Fibroblast of skin of abdomen (primary cell): ENCODE data around the gene ZNF516.

Experiments
- DNase-seq: peaks from one replicate; pipeline ENCODE4 v3.0.0-alpha.2; 2013

The ZNF516 gene

DNA sequence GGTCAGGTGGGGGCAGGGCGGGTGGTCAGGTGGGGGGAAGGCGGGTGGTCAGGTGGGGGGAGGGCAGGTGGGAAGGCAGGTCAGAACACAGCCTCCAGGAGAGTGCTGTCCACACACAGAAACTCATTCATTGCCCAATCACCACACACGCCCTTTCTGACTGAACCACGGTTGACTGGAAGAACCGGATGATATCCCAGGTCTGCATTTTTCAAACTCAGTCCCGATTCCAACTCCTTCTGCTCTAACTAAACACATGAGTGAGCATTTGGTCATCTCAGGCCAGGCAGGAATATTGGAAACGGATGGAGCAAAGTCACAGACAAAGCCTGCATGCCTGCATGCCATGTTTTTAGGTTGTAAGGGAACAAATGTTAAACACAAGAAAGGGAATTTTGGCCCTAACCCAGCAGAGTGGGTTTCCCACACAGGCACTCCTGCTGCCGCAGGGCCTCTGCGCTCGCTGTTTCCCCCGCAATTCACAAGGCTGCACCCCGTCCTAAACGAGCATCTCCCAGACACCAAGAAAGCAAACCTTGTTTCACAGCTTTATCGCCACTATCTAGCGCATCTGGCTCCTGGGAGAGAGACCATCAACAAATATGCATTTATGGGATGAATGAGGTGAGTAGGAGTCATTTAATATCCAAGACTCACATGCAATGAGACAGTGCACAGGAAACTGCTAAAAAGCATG is 100.1 kb downstream of the ZNF516 start:
- DNase-seq = peak; percentile 29

DNA sequence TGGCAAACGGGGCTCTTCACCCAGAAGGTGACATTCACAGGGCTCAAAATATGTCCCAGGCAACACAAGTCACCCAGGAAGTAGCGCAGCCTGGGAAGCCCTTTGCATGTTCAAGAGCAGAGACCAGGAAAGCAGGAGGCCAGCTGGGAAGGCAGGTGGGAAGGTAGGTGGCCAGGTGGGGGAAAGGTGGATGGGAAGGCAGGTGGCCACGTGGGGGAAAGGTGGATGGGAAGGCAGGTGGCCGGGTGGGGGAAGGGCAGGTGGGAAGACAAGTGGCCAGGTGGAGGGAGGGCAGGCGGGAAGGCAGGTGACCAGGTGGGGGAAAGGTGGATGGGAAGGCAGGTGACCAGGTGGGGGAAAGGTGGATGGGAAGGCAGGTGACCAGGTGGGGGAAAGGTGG is 102.7 kb downstream of the ZNF516 start:
- no peak for DNase-seq

DNA sequence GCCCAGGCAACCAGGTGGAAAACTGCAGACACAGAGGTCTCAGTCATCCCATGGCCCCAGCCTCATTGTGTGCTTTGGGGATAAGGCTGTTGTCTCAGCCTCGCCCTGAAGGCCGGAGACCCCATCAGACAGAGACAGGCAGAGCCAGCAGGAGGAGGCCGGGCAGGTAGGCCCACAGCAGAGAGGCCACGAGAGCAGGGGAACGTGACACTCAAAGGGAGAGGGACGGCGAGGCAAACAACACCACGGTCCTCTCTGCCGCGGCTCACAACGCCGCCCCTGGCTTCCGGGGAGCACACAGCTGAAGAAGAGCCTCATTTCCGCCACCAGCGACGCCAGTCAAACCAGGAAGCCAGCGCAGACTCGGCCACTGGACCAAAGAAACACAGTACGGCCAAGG is 103.3 kb downstream of the ZNF516 start:
- DNase-seq = no peak

DNA sequence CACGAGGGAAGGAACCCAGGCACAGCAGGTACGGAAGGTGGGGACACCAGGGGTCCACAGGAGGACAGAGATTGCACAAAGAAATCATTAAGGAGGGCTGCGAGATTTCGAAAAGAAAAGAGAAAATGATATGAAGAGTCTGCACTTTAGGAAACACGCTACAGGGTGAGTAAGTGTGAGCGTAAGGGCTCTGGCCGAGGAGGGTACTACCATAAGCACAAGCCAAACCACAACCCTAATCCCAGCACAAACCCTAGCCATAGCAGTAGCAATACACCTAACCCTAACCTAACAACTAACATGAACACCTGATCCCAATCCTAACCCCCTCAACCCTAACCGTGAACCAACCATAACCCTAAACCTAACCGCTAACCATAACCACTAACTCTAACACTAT is 104.0 kb downstream of the ZNF516 start:
- DNase-seq = no peak

DNA sequence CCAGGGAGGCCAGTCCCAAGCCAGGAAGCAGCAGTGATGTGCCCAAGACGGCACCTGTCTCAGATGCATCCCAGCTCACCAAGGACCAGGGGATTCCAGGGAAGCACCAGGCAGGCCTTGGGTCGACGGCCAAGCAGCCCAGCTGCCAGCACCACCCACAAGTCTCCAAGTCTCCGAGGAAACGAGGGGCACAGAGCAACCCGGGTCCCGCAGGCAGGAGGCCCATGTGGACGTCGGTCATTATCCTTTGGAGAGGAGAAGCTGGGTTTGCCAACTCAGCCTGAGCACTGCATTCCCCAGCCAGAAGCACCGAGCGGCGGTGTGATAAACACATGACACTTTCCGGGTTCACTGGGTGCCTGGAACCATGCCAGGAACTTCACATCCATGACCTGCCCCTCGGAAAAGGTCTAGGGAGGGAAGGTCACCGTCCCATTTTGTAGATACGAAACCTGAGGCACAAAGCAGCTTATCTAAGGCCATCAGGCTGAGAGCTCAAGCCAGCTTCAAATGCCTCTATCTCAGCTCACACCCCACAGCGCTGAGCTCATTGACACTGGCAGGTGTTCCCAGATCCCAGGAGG is 104.5 kb downstream of the ZNF516 start:
- no peak for DNase-seq

DNA sequence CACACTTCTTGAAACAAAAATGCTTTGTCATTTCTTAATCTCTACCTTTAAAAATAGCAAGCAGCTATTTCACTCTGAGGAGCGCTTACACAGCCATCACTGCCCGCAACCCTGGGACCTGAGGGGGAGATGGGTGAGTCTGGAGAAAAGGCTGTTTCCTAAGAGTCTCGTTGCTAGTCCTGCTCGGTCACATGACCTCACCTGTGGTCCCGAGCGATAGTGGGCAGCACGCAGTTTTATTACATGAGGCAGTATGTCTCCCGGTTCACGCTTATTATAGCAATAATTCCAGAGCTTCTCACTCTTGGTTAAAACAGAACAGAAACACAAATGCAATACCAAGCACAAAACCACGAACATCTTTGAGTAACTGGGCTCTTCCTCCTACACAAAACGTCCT is 105.3 kb downstream of the ZNF516 start:
- no peak for DNase-seq

DNA sequence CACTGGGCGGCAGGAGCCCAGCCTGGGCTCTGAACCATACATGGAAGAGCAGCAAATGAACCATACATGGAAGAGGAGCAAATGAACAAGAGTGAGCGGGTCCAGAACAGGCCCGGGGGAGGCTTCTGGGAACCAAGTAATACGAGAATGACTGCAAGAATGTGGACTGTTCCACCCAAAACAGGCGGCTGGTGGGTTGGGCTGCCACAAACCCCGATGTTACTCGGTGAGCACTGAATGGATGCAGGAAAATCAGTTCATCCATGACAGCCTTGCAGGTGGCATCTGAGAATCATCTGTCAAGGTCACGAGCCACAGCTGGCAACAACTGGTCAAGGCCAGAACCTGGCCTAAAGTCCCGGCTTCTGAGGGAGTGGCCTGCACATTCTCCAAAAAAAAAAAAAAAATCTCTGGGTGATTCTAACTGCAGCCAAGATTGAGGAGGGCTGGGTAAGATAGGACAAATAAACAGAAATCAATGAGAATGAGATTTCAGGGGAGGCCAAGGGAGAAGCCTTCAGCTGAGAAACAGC is 106.1 kb downstream of the ZNF516 start:
- DNase-seq = no peak

DNA sequence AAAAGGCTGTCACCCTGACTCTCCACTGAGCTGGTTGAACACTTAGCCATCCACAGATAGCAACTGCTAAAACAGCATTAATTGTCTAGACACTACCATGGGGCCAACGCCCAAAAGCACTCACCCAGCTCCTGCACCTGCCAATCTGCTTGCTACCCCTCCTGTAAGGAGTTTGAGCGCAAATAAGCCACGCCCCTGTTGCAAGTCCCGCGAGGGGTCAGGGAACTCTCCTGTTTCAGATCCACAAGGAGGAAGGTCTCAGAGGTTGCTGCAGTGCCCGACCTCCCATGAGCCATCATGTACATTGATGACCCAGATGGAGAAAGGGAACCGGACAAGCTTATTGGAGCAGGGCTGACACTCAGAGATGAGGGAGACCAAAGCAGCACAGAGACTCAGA is 106.8 kb downstream of the ZNF516 start:
- DNase-seq = no peak

DNA sequence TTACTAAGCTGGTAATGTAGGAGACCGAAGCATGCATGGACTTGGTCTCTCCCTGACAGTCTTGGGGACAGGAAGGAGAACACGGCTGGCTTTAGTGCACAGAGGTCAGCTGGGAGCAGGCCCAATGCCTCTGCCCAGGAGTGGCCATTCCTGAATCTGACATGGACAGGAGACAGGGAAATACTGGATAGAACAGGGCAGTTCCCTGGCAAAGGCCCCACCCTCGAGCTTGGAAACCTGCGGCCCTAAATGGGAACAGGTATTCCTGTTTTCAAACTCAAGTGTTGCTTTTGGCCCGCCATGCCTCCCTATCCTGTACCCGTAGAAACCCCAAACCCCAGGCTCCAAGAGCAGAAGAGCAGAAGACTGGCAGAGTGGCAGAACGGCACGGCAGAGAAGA is 107.4 kb downstream of the ZNF516 start:
- no peak for DNase-seq

DNA sequence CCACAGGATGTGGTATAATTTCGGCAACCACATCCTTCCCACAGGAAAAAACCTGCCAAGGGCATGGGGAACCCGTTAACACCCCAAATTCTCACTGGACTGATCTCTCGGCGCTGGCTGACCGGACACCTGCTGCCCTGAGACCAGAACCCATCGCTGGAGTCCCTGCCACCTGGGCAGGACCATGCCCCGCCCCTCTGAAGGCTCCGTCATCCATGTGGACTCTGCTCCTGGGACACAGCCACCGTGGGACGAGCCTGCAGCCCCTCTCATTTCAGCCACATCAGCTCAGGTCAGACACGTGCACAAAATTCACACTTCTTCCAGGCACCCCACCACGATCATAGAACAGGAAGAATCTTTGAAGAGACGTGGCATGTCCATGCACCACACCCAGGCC is 108.2 kb downstream of the ZNF516 start:
- DNase-seq = no peak

DNA sequence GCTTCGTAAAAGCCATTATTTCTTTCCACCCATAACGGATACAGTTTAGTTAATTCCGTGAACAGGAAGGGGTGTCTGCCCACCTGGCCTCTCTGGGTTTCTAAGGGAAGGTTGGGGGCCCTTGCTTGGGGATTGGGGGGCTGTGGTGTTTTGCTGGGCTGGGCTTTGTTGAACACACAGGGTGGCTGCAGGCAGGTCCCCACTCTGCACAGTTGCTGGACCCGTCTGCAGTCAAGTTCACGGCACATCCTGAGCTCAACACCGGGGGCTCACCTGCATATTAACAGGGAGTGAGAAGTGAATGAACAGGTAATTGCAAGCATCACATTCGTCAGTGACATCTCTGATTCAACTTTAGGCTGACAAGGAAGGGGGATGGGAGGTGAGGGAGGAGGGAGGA is 109.0 kb downstream of the ZNF516 start:
- no peak for DNase-seq

DNA sequence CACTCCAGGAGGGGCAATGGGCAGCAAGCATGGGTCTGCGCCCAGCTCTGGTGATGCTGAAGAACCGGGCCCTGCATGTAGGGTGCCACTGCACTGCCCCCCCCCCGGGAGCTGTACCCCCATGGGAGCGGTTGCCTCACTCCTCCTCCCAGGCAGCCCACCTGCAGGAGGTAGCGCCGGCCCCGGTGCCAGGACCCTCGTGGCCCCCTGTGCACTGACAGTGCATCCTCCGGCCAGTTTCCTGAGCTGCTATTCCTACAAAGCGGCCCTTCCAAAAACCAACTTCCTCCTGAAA is 109.4 kb downstream of the ZNF516 start:
- DNase-seq = no peak

DNA sequence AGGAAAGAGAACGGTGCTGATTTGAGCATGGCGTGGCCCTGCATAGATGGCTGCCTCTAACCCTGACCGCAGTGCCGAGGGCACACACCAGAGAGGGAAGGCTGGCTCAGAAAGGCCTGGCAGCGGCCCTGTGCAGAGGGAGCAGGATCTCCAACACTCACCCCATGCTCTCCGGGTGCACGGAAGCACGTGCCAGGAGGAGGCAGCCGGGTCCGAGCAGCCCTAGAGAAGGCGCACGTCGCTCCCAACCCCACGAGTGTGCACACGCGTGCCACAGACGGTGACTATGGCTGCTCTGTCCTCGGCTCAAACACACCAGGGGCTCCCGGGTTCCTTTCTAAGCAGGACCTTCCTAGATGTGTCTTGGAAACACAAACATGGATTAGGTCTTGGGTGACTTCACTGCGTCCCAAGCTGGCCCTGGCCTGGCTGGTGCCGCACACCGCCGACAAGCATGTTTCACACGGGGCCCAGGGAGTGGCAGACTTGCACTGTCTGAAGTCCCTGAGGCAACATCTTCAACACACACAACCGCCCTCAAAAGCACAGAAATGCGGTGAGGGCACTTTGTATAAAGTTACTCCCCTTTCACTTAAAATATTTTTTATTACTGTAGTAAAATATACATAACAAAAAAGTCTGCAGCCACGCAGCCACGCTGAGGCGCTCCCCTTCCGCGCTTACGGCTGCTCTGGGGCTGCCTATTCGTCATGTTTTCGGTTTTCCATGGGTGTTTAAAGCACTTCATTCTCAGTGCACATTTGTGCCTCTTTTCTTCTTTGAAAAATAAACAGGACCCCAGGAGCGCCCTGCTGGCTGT is 110.0 kb downstream of the ZNF516 start:
- DNase-seq = no peak

DNA sequence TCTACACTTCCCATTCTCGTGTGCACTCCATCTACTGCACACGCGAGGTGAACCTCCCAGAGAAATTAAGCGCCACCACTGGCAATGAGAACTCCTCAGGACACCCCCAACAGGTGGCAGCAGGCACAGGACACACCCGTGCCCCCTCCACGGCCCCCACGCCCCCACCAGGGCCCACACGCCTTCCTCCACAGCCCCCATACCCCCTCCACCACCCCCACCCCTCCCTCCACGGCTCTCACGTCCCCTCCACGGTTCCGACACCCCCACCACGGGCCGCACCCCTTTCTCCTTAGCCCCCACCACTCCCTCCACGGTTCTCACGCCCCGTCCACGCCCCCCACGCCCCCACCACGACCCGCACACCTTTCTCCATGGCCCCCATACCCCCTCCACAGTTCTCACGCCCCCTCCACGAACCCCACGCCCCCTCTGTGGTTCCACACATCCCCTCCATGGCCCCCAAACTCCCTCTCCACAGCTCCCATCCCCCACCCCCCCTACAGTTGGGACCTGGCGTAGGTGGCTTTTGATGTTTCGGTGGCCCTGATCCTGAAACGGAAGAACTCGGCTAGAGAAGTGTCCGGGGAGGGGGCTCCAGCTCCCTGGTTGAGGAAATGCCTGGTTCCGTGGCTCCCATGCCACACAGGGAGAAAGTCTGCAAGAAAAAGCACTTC is 110.8 kb downstream of the ZNF516 start:
- DNase-seq = no peak

DNA sequence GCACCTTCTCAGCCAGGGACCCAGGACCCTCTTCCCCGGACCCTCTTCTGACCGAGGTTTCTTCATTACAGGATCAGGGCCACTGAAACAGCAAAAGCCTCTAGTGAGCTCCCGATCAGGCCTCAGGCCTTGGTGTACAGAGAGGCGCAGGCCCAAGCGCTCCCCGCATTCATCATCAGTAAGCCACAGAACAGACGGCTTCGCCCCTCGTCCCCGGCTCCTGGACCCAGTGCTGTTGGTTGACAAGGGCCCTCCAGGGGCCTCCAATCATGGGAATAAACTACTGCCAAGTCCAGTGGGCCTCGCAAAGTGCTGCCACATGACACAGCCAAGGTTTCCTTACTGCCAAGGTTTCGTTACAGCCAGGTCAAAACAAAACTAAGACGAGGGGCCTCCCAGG is 111.4 kb downstream of the ZNF516 start:
- no peak for DNase-seq

DNA sequence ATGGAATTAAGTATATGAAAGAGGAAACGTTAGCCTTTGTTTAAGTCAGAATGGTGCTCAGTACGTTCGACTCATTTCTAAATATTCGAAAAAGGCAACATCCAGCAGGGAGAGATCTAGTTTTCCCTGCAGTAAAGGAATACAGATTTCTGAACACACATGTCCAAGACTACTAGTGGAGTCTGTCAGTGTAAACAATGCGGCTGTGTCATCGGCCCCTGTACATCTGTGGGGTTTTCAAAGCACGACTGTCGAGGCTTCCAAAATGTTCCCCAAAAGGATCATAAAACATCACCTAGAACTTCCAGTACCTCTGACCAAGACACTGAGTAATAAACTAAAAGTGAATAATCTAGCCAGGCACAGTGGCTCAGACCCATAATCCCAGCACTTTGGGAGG is 112.8 kb downstream of the ZNF516 start:
- DNase-seq = no peak

DNA sequence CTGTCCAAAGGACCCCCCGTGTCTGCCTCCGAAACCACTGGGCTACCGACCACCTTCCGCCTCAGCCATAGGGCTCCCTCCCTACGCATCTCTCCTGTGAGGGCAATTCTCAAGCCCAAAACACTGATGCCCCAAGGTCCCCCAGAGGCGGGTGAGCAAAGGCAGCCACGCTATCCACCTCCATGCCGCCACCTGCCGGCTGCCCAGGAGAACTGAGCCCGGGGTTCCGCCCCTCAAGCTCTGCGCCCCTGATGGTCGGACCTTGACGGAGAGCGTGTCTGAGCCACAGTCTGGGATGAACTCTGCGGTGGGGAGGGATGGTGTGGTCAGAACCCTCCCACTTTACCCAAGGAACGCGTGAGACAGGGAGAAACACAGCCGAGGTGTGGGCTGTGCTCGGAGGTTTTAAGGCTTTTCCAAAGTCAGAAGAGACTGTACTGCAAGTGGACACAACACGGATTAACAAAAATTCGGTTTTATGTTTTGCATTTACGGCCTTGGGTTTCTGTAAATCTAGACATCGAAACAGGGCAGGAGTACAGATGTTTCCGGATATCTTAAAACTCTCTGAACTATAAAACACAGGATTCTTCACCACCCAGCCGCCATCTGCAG is 114.1 kb downstream of the ZNF516 start:
- DNase-seq = peak; percentile 14

DNA sequence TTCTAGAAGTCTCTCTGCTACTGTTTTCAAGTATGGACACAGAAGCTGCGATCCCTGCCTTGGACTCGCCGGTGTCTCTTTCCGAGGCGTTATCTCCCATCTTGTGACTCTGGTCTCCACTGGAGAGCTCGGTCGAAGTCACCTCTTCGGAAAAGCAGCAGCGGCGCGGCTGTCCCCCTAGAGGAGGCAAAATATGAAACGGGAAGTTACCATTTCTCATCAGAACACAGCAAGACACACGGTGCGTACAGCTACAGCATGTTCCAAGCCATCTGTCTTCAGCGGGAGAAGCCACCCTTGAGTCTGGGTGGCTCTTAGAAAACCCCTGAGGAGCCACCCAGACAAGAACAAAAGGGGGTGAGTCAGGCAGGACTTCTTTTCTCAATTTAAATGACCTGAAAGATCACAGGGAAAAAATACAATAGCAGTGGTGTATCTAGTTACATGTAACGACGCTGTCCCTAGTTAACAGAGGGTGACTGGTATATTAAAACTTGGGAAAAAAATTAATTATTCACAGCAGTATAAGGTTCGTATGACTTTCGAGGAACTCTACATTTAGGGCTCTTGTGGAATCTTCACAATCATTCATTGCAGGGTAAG is 114.8 kb downstream of the ZNF516 start:
- DNase-seq = no peak

DNA sequence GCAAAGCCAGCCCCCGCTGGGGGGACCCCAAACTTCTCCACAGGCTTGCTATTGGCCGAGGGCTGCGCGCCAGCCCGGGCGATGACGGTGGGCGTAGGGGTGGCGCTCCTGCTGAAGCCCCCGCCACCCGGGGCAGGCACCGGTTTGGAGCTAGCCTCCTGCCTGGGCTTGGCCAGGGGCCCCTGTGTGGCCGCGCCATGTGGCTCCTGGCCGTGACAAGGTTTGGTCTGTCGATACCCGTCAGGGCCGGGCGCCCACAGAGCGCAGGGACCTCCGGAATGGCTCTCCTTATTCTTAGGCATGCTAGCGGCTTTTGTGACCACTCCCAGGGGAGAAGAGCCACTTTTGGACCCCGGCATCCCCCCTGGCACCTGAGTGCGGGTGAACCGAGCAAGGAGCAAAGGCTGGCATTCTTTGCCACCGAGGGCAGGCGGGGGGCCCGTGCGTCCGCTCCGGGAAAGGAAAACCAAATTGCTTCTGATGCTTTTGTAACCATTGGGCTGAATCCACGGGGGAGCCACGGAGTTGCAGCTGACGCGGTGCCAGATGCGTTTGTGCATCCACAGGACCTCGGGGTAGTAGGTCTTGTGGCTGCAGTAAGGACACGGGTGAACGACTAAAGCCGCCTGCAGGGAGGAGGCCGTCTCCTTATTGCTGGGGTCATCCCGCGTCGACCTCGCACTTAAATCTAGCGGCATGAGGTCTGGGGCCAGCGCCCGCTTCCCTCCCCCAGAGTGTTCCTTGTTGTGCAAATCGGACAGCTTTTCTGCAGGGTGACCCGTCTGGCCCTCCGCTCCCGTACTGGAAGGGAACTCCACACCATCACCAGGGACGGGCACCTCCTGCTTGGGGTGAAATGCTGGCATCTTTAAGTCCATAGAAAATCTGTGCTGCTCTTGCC is 115.6 kb downstream of the ZNF516 start:
- DNase-seq = no peak

DNA sequence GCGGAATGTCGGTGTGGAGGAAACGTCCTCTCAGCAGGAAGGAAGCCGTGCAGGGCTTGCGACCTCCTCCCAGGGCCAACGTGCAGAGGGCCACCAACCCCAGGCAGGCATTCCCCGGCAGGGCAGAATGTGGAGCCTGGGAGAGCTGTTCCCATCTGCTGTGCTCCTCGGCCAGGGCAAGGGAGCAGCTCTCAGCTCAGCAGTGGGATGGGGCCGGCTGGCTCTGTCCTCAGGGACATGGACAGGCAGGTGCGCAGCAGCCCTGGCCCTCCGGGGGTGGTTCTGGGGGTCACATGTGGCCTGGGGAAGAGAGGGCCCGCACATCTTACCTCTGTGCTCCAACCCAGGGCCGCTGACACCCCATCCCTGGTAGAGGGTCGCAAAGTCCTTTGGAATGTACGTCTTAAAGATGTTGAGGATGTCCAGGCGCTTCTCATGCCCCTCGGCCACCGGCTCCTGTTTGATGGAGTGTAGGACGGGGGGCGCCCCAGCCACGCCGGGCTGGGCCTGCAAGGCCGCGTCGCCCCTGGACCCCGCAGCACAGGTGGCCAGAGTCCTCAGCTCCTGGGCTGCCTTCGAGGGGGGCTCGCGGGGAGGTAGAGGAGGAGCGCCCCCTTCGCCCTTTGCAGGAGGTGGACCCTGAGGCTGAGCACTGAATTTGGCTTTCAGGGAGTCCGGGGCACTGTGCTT is 116.4 kb downstream of the ZNF516 start:
- DNase-seq = no peak

DNA sequence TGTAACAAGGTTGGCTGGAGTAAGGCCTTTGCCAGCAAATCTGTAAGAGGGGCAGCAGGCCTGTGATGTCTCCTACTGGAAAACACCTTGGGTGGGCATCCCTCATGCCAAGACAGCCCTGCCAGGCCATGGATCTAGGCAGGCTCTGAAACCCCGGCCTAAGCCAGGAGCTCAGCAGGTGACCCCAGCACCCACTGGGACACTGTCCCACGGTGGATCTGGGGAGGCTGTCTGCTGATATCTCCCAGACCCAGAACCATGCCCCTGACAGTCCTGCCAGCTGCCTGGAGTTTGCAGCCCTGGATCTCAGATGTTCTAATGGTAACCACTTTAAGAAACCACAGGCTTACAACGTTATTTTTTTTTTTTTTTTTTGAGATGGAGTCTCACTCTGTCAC is 117.7 kb downstream of the ZNF516 start:
- no peak for DNase-seq
